HG03460 (cell line): Measurements from ENCODE around the gene MRPL24.
"Not testable (repeated sequence)": the region's sequence is repeated elsewhere in the genome, so short reads cannot be mapped to it uniquely, and the experiment has no call there.

Experiments used
- ATAC-seq: cut with Tn5 transposase; IDR thresholded peaks from one replicate; pipeline ENCODE4 v1.9.1; 2021; ENCODE audit not compliant: unreplicated experiment

MRPL24 gene

DNA sequence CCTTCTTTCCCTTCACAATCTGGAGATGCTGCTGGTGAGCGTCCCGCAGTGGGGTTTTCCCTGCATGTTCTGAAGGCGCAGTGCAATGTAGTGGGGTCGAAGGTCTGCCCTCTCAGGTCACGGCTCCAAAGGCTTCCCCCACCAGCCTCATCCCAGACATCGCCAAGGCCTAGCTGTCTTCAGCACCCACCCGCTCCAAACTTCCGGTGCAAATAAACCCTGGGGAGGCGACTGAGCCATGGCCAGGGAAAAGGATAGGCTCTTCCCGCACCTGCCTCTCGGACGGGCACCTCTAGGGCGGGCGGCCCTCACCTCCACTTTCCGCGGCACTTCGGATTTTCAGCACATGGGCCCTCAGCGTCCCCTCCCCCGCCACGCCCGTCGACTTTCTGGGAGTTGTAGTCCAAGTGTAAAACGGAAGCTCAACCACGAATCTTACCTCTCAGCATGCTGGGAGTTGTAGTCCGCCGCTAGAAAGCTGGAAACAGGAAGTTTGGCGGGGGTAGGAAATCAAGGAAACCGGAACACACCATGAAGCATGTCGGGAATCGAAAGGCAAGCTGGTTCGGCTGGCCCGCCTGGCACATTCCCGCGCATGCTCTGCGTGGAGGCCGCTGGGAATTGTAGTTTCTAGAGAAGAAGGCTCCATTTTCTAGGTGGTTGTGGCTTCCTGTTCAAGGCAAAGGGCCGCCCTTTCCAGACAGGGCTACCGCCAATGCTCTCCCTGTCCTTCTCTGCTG is at the start of gene MRPL24:
TSS of gene MRPL24 (minus strand) at position 348 of the 740 bp plus-strand sequence. CDS start 2,384 bp downstream, outside the sequence.
- peak; percentile 76 for ATAC-seq

DNA sequence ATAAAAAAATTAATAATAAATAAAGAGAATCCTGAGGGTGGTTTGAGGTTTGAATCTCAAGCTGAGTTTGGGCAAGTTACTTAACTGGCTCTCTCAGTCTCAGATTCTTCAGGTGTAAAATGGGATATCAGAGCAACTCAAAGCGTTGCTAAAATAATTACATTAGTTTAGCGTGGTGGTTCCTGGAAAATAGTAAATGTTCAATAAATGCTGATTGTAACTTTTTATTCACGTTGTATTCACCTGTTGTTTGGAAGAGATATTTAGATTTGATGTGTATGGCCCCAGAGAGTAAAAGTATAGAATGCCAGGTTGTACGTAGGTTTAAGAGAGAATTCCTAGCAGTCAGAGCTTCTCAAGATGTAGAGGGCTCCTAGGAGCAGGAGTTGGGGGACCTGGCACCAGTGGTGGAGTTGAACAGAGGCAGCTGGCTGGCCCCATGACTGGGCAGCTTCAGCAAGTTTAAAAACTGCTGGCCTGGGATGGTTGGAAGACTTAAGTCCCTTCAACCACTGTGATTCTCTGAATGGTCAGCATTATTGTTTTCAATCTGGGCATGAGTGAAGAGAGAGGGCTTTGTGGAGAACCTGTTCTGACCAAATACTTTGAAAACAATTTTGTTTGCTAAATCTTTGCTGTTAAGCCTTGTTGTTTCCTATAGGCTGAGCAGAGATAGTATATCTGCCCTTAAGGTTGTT is 48.9 kb upstream of the MRPL24 start:
- ATAC-seq: no peak

DNA sequence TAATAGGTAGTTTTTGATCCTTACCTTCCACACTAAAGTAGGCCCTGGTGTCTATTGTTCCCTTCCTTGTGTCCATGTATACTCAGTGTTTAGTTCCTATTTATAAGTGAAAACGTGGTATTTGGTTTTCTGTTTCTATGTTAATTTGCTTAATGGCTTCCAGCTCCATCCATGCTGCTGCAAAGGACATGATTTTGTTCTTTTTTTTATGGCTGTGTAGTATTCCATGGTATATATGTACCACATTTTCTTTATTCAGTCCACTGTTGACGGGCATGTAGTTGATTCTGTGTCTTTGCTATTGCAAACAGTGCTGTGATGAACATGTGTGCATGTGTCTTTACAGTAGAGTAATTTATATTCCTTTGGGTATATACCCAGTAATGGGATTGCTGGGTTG is 47.2 kb upstream of the MRPL24 start:
- no peak for ATAC-seq

DNA sequence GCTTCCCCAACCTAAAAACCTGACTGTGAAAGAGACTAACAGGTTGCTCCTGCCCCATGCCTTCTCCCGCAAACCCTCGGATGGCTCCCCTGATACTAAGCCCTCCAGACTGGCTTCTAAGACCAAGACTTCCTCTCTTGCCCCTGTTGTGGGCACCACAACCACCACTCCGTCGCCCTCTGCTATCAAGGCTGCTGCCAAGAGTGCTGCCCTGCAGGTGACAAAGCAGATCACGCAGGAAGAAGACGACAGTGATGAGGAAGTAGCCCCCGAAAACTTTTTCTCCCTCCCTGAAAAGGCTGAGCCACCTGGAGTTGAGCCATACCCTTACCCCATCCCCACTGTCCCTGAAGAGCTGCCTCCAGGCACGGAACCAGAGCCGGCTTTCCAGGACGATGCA is 45.8 kb upstream of the MRPL24 start:
- no peak for ATAC-seq

- ATAC-seq: no peak
These were observed 44.6 kb upstream of the MRPL24 start for GRCh38 chr1:156785458-156785857.

- no peak for ATAC-seq
These were observed 40.8 kb upstream of the MRPL24 start for GRCh38 chr1:156781585-156782186.

DNA sequence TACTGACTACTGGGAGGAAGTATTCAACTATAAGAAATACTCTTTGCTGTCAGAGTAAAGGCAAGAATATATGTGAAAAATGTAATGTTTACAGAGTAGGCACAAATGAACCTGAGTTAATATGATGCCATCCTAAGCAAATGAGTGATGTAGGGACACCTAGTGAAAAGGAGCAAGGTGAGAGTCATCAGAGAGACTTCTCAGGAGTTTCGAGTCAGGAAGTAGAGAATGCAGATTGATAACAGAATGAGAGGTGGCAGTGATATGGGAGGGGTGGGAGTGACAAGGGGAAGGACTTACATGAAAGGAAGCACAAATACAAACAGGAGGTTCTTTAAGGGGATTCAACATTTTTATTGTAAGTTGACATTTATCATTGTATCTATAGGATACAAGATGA is 36.7 kb upstream of the MRPL24 start:
- no peak for ATAC-seq

DNA sequence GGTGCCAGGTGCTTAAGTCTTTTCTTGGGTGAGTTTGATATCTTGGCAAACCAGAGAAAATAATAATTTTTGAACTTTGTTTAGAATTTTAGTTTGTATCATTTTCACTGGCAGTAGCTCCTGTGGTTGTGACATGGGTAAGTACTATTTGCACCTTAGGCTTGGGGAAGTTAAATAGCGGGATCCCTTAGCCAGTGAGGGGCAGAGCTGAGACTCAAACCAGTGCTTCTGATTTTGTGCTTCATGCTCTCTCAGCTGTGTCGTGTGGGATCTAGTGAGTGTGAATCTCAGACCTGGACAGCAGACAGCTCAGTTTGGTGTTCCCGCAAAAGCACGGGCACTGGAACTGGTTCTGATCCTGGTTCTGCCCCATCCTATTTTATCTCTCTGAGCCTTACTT is 36.1 kb upstream of the MRPL24 start:
- no peak for ATAC-seq

- no peak for ATAC-seq
These were observed 34.9 kb upstream of the MRPL24 start for GRCh38 chr1:156775799-156776198.

GRCh38 chr1:156773607-156774006 is 32.7 kb upstream of the MRPL24 start:
- no peak for ATAC-seq

DNA sequence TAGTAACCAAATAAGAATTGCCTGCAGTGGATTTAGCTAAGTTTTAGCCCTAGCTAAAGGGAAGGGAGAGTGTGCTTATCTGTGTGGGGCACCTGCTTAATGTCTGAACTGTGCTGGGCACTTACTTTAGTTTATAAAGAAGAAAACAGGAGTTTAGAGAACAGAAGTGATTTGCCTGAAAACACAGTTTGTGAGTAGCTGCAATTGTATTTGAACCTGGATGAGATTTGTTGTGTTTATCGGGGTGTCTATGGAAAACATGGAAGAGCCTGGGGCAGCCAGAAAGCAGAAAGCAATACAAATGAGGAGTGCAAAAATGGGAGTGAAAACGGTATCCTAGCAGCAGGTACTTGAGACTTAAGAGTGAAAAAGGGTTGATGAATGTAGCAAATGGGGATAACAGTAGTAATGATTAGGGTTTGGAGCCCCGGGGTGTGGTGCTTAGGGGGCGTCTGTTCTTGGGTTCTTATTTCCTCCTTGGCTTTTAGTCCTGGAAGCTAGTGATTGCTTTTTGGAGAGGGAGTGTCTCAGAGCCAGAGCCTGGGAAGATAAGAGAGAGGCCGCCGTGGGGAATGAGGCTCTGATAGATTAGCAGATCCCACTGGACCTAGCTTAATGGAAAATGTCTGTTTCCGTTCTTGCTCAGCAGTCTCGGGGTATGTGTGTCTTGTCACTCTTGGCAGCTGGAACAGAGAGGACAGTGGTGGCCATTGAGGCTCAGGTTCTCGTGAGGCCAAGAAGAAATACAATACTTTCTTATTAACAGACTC is 32.0 kb upstream of the MRPL24 start:
- ATAC-seq: no peak

DNA sequence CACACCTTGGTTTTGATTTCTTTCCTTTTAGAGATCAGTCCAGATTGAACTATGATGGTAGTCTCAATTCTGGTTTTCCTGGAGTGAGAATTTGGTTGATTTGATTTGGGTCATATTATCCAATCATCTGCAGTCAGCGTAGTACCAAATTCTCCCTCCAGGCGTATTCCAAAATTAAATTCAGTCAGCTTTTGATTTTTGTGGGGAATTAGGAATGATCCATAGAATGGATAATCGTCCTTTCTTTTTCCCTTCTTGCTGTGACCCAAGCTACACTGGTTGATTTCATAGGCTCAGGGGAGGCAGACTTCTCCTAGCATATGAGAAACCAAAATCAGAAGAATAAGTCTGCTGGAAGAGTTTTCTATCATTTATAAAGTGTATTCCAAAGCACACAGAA is 31.3 kb upstream of the MRPL24 start:
- no peak for ATAC-seq

- ATAC-seq: no peak
These were observed 27.9 kb upstream of the MRPL24 start for GRCh38 chr1:156768610-156769295.

DNA sequence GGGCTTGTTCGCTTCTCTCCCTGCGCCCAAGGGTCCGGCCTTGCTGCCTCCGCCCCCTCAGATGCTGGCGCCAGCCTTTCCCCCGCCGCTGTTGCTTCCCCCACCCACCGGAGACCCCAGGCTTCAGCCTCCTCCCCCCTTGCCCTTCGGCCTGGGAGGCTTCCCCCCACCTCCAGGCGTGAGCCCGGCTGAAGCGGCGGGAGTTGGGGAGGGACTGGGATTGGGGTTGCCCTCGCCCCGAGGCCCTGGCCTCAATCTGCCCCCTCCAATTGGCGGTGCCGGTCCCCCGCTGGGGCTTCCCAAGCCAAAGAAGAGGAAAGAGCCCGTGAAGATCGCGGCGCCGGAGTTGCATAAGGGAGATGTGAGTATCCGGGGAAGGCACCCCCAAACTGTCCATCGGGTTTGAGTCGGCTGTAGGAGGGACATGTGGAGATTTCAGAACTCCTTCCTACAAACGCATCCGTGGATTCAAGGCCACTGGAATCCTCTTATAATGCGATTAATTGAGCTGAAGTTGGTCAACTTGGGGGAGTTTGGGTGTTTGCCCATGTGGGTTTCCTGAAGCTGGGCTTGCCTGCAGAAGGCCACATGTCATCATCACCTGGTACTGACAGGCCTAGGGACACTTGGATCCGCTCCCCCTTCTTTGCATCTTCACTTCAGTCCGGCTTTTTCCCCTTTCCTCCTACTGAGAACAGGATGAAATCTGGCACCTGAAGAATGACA is 27.2 kb upstream of the MRPL24 start:
- peak; percentile 8 for ATAC-seq

DNA sequence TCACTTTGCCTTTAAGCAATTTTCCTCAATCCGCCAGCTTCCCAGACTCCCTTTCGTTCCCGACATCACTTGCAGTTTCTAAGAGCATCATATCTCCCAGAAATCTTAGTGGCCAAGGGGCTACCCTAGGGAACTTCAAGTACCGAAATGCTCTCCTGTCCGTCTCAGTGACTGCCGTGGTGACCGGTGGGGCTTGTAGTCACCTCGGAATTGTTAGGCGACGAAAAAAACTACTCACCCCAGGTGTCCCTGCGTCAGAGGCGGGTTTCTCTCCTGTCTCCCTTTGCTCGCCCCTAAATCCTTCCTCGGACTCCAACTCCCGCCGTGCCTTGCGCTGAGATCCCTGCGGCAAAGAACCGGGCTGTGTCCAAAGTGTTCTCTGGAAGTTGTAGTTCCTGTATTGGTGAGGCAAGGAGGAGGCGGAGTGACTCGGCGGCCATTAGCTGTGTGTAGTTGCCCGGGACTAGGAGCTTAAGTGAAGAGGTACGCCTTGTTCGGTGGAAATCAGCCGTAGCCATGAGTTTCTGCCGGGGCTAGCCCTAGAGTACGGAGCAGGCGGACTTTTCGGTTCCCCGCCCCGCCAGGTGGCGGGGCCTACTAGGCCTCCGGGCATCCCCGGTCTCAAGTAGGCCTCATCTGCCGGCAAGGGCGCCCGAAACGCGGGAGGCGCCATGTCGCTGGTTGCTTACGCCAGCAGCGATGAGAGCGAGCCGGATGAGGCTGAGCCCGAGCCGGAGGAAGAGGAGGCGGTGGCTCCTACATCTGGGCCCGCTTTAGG is 26.4 kb upstream of the MRPL24 start, which contains the start of gene PRCC:
TSS of gene PRCC (plus strand) at position 435 of the 778 bp plus-strand sequence. CDS start at position 672, 237 bp downstream.
- peak; percentile 94 for ATAC-seq

- no peak for ATAC-seq
These were observed 25.6 kb upstream of the MRPL24 start for GRCh38 chr1:156766298-156767100.

GRCh38 chr1:156765666-156766065 is 24.8 kb upstream of the MRPL24 start:
- ATAC-seq: no peak

DNA sequence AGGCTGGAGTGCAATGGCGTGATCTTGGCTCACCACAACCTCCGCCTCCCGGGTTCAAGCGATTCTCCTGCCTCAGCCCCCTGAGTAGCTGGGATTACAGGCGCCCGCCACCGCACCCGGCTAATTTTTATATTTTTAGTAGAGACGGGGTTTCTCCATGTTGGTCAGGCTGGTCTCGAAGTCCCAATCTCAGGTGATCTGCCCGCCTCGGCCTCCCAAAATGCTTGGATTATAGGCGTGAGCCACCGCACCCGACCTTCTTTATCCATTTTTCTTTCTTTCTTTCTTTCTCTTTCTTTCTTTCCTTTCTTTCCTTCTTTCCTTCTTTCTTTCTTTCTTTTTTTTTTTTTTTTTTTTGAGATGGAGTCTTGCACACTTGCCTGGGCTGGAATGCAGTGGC is 24.2 kb upstream of the MRPL24 start:
- not testable (repeated sequence) for ATAC-seq

DNA sequence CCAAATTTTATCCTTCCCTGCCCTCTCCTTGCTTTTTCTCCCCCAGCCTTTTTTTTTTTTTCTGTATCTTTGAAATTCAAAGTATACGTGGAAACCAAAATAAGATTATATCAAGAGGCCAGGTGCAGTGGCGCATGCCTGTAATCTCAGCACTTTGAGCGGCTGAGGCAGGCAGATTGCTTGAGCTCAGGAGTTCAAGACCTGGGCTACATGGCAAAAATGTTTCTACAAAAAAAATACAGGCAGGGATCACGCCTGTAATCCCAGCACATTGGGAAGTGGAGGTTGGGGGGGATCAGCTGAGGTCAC is 19.9 kb upstream of the MRPL24 start:
- no peak for ATAC-seq
